Calu3 (cell line): ENCODE measurements around the gene GPR42. TPM values are rescaled to one million over a fixed set of nuclear protein-coding genes. Genes with fewer than 3 reads are reported as not detected.
"Not testable (repeated sequence)": the region's sequence is repeated elsewhere in the genome, so short reads cannot be mapped to it uniquely, and the experiment has no call there.

Experiments used
- BruUV-seq: library from RNA; stranded (reverse); fragments of 400-500 nt; replicated peaks from 2 replicates; lab custom pipeline; 2021; lab: Mats Ljungman, UMichigan
- CTCF ChIA-PET: fragments of 300-600 bp; sonication (Branson Sonifier 250); formaldehyde crosslinking; loops from one replicate; lab custom pipeline; 2022; ENCODE audit warnings: antibody characterized with exemption; lab: Charles Lee
- DNase-seq: peaks from one replicate; pipeline ENCODE4 v3.0.0; 2022
- H3K27ac Mint-ChIP-seq: one replicate; pipeline ENCODE4 v1.8.0; 2022; ENCODE audit warnings: mixed read lengths; ENCODE audit not compliant: unreplicated experiment
- H3K27me3 Mint-ChIP-seq: one replicate; pipeline ENCODE4 v1.8.0; 2022; ENCODE audit warnings: mixed read lengths; ENCODE audit not compliant: unreplicated experiment
- H3K36me3 Mint-ChIP-seq: one replicate; pipeline ENCODE4 v1.8.0; 2022; ENCODE audit warnings: mild to moderate bottlenecking, moderate library complexity, mixed read lengths; ENCODE audit not compliant: insufficient read depth, unreplicated experiment
- H3K4me1 Mint-ChIP-seq: one replicate; pipeline ENCODE4 v1.8.0; 2022; ENCODE audit warnings: mild to moderate bottlenecking, low read depth, mixed read lengths; ENCODE audit not compliant: unreplicated experiment
- H3K4me3 Mint-ChIP-seq: one replicate; pipeline ENCODE4 v1.8.0; 2022; ENCODE audit warnings: mild to moderate bottlenecking, low read depth, moderate library complexity, mixed read lengths; ENCODE audit not compliant: unreplicated experiment
- H3K9me3 Mint-ChIP-seq: one replicate; pipeline ENCODE4 v1.8.0; 2022; ENCODE audit warnings: low read depth, mixed read lengths; ENCODE audit not compliant: unreplicated experiment
- CTCF ChIP-seq: fragments of 200-600 bp; IDR thresholded peaks from one replicate; pipeline ENCODE4 v1.8.0; 2022; ENCODE audit warnings: antibody characterized with exemption; ENCODE audit not compliant: unreplicated experiment
- intact Hi-C: fragments of 100-400 bp; cut with micrococcal nuclease; formaldehyde crosslinking; loops from one replicate; pipeline ENCODE4 v1.10.0; 2022; ENCODE audit not compliant: unreplicated experiment
- total RNA-seq: library from RNA; stranded (reverse); gene quantifications from 2 replicates; pipeline ENCODE4 v1.2.3, GENCODE V29; 2022

GPR42 gene
- total RNA-seq, 1 experiment from 2014 or later = not detected

DNA sequence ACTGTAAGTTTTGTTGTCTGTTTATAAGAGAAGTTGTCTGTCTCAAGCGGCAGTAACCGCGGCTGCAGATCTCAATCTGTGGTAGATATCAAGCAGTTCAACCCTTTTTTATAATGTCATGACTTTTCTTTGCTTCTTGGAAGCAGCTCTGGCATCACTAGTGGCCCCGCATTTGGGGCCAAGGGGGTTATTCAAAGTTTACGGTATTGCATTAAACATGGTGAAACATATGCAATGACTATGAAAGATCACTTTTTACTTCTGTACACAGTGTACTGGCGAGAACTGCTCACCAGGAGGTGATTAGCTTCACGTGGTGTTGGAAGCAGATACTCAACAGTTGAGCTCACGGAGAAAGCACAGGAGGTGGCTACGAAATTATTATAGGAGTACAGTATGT lies 17.2 kb upstream of the GPR42 start:
- intact Hi-C loops = no loop called here
- no peak for DNase-seq

GRCh38 chr19:35354898-35355297 lies 16.0 kb upstream of the GPR42 start:
- BruUV-seq = no TSS peak
- H3K36me3 Mint-ChIP-seq = no peaks in the 10 kb centered on the region
- CTCF ChIA-PET = no interaction called here
- TF ChIP-seq CTCF = no peak
- H3K27me3 Mint-ChIP-seq = peaks cover 55% of the 10 kb centered on the region
- DNase-seq = no peak
- intact Hi-C loops = no loop called here
- H3K4me1 Mint-ChIP-seq = peaks cover 8% of the 10 kb centered on the region
- no peak overlapping the region for H3K27ac Mint-ChIP-seq
- H3K9me3 Mint-ChIP-seq = no peaks in the 10 kb centered on the region
- H3K4me3 Mint-ChIP-seq = no peak overlapping the region

More for the DNA sequence above, 17.2 kb upstream of the GPR42 start:
- no peak overlapping the region for H3K27ac Mint-ChIP-seq
- no peak for TF ChIP-seq CTCF
- H3K27me3 Mint-ChIP-seq = peaks cover 65% of the 10 kb centered on the region
- no peaks in the 10 kb centered on the region for H3K36me3 Mint-ChIP-seq
- CTCF ChIA-PET = interaction anchor here (0.7 to 2.6 kb wide), 6 partner anchors 9 to 156 kb away, joined by 3 to 27 read pairs (median 5); no protein-coding TSS in a partner anchor
- H3K9me3 Mint-ChIP-seq = no peaks in the 10 kb centered on the region
- H3K4me1 Mint-ChIP-seq = peaks cover 8% of the 10 kb centered on the region
- H3K4me3 Mint-ChIP-seq = no peak overlapping the region
- no TSS peak for BruUV-seq

GRCh38 chr19:35355791-35356460 lies 14.9 kb upstream of the GPR42 start:
- intact Hi-C loops = no loop called here
- CTCF ChIA-PET = interaction anchor here (0.7 kb wide), 1 partner anchor 285 kb away, joined by 3 read pairs; no protein-coding TSS in a partner anchor

GRCh38 chr19:35357867-35358573 lies 12.8 kb upstream of the GPR42 start, which contains the start of gene FFAR3:
Gene FFAR3 (plus strand): TSS chr19:35358460. CDS start chr19:35358891, 431 bp downstream.
- no peaks in the 10 kb centered on the region for H3K36me3 Mint-ChIP-seq
- H3K9me3 Mint-ChIP-seq = no peaks in the 10 kb centered on the region
- DNase-seq = peak; percentile 14
- no TSS peak for BruUV-seq
- intact Hi-C loops = no loop called here
- H3K27ac Mint-ChIP-seq = no peak within 1 kb of the TSS
- CTCF ChIA-PET = interaction anchor here (1.0 to 1.6 kb wide), 2 partner anchors 62 to 137 kb away, joined by 3 to 7 read pairs; no protein-coding TSS in a partner anchor
- H3K4me1 Mint-ChIP-seq = peaks cover 8% of the 10 kb centered on the region
- H3K4me3 Mint-ChIP-seq = no peak within 1 kb of the TSS
- TF ChIP-seq CTCF = no peak
- peaks cover 62% of the 10 kb centered on the region for H3K27me3 Mint-ChIP-seq

More at GRCh38 chr19:35355791-35356460, 14.9 kb upstream of the GPR42 start:
- Mint-ChIP-seq H3K4me1 (peaks cover 8% of the 10 kb centered on the region), H3K9me3 (no peaks in the 10 kb centered on the region), H3K4me3 (no peak overlapping the region), H3K27me3 (peaks cover 49% of the 10 kb centered on the region), H3K36me3 (no peaks in the 10 kb centered on the region), H3K27ac (no peak overlapping the region)
- DNase-seq = no peak
- BruUV-seq = no TSS peak
- no peak for TF ChIP-seq CTCF

DNA sequence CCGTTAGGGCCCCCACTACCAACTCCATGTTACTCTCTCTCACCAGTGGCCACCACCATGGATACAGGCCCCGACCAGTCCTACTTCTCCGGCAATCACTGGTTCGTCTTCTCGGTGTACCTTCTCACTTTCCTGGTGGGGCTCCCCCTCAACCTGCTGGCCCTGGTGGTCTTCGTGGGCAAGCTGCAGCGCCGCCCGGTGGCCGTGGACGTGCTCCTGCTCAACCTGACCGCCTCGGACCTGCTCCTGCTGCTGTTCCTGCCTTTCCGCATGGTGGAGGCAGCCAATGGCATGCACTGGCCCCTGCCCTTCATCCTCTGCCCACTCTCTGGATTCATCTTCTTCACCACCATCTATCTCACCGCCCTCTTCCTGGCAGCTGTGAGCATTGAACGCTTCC lies 12.0 kb upstream of the GPR42 start:
- DNase-seq, H3K36me3 Mint-ChIP-seq, H3K27ac Mint-ChIP-seq, H3K4me1 Mint-ChIP-seq, BruUV-seq, intact Hi-C loops, H3K9me3 Mint-ChIP-seq, H3K4me3 Mint-ChIP-seq: not testable (repeated sequence)
- peaks cover 70% of the 10 kb centered on the region for H3K27me3 Mint-ChIP-seq
- CTCF ChIA-PET = interaction anchor here (1.0 to 1.6 kb wide), 2 partner anchors 62 to 136 kb away, joined by 3 to 7 read pairs; no protein-coding TSS in a partner anchor

- H3K4me3 Mint-ChIP-seq, H3K36me3 Mint-ChIP-seq, BruUV-seq, CTCF ChIA-PET, DNase-seq, H3K27ac Mint-ChIP-seq, intact Hi-C loops, H3K4me1 Mint-ChIP-seq, H3K9me3 Mint-ChIP-seq: not testable (repeated sequence)
- H3K27me3 Mint-ChIP-seq = peaks cover 76% of the 10 kb centered on the region
Measured at GRCh38 chr19:35359395-35359794, 11.5 kb upstream of the GPR42 start.
